HG02571 (cell line): ENCODE measurements around the gene PTPRM.

Experiments
- ATAC-seq: cut with Tn5 transposase; IDR thresholded peaks from one replicate; pipeline ENCODE4 v1.9.1; 2021; ENCODE audit warnings: mild to moderate bottlenecking, moderate library complexity; ENCODE audit not compliant: unreplicated experiment

Gene PTPRM

DNA sequence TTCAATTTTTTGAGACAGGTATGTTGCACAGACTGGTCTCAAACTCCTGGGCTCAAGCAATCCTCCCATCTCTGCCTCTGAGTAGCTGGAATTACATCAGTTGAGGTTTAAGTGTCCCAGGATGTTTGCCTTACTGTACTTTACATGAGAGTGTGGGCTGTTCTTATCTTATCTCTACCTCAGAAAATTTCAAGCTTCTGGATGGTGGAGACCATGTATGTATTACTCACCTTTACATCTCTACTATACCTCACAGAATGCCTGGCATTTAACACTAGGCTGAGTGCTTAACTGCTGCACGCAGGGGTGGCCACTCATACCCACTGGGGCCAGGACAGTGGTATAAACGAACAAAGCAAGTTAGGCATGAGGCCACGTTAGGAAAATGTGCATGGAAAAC lies 770.1 kb downstream of the PTPRM start:
- no peak for ATAC-seq

DNA sequence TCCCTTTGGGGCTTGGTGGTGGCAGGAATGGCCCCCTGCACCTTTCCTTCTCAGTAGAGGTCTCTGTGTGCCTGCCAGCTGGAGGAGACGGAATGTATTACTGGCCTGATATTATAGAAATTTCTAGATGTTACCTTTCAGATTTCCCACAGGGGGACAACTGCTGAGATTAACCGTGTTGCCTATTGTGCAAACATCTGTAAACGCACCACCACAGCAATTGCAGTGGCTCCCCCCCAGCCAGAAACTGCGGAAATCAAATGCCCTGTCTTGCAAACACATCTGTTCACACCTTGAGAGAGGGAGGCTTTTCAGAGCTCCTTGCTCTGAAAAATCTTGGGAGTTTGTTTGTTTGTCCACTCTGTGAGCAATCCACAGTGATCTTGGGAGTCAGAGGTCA lies 772.1 kb downstream of the PTPRM start:
- no peak for ATAC-seq

- ATAC-seq, result no peak
Observed at GRCh38 chr18:8339952-8340351, 772.8 kb downstream of the PTPRM start.

GRCh38 chr18:8341481-8342230 lies 774.5 kb downstream of the PTPRM start:
- no peak for ATAC-seq

GRCh38 chr18:8348051-8348720 lies 781.1 kb downstream of the PTPRM start:
- no peak for ATAC-seq

- no peak for ATAC-seq
Observed at GRCh38 chr18:8349608-8350323, 782.6 kb downstream of the PTPRM start.

DNA sequence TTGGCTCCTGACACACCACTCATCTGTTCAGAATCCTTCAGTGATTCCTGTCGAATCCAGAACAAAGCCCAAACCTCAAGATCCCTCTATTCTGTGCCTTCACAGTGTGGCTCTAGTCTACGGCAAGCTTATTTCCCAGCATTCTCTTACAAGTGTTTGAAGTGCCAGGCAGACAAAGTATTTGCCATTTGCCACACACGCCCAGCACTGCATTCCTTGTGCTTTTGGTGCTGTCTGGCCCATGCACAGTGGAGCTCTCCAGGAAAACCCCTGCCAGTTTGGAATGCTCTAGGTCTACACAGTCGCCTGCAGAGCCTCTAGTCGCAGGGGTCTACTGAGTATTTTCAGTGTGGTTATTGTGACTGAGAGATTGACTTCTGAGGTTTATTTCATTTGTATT lies 783.5 kb downstream of the PTPRM start:
- ATAC-seq, result no peak

- ATAC-seq, result no peak
Observed at GRCh38 chr18:8351161-8351560, 784.0 kb downstream of the PTPRM start.

DNA sequence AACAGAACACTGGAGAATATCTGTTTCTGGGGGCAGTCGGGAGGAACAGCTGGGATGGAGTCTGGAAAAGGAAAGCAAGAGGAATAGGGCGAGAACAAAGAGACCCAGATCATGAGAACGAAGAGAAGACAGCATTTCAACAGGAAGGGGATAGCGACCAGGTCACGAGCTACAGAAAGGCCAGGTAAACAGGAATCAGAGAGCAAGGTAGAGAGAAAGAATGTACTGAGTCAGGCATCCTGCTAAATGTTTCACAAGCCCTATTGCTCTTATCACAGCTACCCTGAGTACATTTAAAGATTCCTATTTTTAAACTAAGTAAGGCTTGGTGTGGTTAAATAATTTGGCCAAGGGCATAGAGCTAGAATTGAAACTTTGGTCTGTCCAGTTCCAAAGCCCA lies 787.2 kb downstream of the PTPRM start:
- ATAC-seq, result no peak

DNA sequence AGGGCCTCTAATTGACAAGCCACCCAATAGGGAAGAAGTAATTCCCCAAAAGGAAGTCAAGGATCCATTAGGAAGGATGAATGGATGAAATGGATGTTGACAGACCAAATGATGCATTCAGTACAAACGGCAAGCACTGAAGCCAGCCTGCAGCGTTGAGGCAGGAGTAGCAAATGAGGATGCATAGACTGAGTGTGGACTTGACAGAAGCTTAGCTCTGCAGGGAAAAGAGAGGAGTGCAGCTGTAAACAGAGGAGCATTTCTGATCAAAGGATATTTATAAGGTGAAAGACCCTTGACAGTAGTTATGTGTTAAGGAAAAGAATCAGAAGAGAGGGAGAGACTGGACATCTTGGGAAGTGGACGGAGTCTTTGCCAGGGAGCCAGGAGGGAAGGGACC lies 788.9 kb downstream of the PTPRM start:
- no peak for ATAC-seq

- no peak for ATAC-seq
Observed at GRCh38 chr18:8357320-8357719, 790.2 kb downstream of the PTPRM start.

- ATAC-seq, result no peak
Observed at GRCh38 chr18:8358033-8358765, 791.1 kb downstream of the PTPRM start.

GRCh38 chr18:8359076-8359475 lies 792.0 kb downstream of the PTPRM start:
- ATAC-seq, result no peak

GRCh38 chr18:8359481-8359880 lies 792.4 kb downstream of the PTPRM start:
- ATAC-seq, result no peak

- no peak for ATAC-seq
Observed at GRCh38 chr18:8361941-8362471, 794.9 kb downstream of the PTPRM start.

DNA sequence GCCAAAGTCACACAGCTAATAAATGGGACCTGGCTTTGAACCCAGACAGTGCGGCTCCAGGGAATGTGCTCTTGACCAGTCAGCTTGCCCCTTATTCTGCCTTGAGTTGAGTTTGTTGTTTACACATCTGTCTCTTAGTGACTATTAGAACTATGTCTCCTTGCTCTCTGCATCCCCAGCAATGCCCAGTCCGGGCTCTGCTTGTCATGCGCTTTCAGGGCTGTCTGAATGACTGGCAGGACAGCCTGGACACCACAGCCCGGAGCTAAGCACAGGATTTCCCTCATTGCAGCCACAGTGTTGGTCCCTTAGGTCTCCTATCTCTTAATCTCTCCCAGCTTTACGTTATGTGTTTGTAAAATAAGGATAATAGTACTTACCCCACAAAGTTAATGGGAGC lies 795.7 kb downstream of the PTPRM start:
- ATAC-seq, result no peak

DNA sequence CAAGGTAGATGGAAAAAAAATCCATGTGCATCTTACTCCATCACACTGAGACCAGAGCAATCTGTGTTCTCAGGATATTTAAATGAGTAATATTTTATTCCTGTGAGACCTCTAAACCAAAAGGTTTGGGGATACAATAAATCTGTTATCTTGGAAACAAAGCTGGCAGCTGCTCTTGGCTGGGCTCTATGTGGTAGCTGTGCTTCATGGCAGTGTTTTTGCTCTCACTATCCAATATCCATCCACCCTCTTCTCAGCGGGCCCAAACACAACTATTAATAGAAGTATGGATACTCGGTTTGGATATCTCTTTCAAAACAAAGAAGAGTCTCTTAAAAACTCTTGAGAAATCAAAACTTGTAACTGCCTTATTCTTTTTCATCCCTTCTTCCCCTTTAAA lies 797.3 kb downstream of the PTPRM start:
- no peak for ATAC-seq

DNA sequence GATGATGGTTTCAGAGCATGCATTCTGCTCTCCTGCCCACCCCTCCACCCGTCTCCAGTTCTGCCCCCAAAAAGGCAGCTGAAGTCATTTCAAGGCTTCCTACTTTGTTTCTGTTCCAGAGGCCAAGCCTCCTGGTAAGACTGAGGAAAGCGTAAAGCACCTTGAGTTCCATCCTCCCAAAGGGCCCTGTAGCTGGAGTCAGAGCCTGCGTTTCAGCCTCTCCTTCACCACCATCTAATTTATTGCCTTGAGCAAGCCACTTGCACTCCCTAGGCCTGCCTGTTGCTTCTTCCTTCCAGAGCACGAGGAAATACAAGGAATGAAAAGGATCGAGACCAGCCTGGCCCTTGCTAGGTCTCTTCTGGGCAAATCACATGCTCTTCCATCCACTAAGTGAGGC lies 797.9 kb downstream of the PTPRM start:
- no peak for ATAC-seq

GRCh38 chr18:8365528-8365927 lies 798.4 kb downstream of the PTPRM start:
- ATAC-seq, result no peak

DNA sequence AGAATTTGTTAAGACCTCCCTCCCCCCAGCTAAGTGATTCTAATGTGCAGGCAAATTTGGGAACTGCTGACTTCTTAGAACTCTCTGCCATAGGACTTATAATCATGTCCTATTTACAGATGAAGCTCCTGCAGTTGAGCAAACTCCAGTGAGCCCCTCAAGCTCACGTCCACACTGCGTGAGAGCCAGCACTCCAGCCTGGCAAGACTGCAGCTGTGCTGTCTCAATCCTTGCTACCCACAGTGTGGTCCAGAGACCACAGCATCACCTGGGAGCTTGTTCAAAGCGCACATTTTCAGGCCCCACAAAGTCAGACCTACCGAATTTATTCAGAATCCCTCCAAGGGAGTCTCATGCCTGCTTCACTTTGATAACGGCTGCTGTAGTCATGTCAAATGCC lies 799.0 kb downstream of the PTPRM start:
- ATAC-seq, result no peak

- no peak for ATAC-seq
Observed at GRCh38 chr18:8366656-8367055, 799.5 kb downstream of the PTPRM start.
